Retinal pigment epithelial cell (primary cell): ENCODE results near the gene KRT33B.
A peak's percentile ranks its signal among the peaks of the same experiment; 100 is the strongest.

ENCODE experiments used
- DNase-seq: peaks from one replicate; pipeline ENCODE4 v3.0.0-alpha.2; 2010; ENCODE audit warnings: low read depth
- H3K4me3 ChIP-seq: 2 replicates; pipeline ENCODE4 v1.5.1; 2011; ENCODE audit warnings: mild to moderate bottlenecking, low read length, control low read depth, moderate library complexity
- TF ChIP-seq, protein P1 (sequence below): conservative IDR thresholded peaks from 2 replicates; pipeline ENCODE4 v1.5.1; 2011; ENCODE audit warnings: low read depth, low read length, control low read depth, inconsistent platforms

KRT33B gene

DNA sequence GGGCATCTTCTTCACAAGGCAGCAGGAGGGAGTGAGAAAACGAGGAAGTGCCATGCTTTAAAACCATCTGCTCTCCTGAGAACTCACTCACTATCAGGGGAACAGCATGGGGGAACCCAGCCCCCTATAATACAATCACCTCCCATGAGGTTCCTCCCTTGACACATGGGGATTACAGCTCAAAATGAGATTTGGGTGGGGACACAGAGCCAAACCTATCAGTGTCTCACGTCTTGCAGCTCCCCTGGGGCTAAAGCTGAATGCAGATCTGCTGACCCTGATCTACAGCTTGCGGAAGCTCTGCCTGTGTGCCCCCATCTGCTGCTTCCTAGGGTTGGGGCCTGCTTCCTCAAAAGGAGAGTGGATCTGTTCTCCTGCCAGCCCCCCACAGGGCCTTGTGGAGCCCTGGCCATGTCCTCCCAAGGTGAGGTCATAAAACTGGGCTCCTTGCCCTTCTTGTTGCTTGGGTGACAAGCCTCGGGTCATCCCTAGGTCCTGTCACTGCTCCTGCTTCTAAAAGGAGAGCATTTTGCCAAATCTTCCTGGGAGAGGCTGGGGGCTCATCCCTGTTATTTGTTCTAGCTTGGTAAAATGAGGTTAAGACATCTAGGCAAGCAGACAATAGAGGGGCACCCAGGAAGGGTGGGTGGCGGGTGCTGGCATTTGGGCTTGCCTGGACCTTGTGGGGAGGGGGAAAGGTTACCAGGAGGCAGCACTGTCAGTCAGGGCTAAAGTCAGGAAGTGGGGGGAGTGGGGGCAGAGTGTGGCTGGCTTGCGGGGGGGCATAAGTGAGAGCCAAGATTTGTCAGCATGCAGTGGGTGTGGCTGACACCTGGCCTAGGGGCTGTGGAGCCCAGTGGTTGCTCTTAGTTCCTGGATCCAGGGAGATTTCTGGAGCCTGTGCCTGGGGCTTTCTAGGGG, 35.0 kb downstream of the KRT33B start:
- H3K4me3 ChIP-seq, result no peak overlapping the region
- DNase-seq, result no peak
- TF ChIP-seq, protein P1, sequence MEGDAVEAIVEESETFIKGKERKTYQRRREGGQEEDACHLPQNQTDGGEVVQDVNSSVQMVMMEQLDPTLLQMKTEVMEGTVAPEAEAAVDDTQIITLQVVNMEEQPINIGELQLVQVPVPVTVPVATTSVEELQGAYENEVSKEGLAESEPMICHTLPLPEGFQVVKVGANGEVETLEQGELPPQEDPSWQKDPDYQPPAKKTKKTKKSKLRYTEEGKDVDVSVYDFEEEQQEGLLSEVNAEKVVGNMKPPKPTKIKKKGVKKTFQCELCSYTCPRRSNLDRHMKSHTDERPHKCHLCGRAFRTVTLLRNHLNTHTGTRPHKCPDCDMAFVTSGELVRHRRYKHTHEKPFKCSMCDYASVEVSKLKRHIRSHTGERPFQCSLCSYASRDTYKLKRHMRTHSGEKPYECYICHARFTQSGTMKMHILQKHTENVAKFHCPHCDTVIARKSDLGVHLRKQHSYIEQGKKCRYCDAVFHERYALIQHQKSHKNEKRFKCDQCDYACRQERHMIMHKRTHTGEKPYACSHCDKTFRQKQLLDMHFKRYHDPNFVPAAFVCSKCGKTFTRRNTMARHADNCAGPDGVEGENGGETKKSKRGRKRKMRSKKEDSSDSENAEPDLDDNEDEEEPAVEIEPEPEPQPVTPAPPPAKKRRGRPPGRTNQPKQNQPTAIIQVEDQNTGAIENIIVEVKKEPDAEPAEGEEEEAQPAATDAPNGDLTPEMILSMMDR, result no peak

DNA sequence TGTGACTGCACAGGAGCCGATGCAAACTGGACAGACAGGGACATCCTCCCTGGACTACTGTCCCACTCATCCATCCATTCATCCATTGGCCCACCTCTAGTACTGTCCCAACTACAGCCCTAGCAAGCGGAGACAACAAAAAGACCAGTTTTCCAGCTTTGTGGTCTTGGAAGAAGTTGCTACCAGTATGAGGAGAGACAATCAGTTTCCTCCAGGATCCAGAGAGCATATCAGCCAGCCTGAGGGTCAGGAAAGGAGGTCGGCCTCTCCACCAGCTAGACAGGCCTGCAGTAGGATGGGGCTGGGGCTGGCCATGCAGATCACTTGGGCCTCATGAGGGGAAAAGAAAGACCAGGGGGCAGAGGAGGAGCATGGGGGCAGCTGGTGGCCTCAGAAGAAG, 35.8 kb downstream of the KRT33B start:
- no peak for DNase-seq
- TF ChIP-seq, protein P1, result no peak
- H3K4me3 ChIP-seq, result no peak overlapping the region

DNA sequence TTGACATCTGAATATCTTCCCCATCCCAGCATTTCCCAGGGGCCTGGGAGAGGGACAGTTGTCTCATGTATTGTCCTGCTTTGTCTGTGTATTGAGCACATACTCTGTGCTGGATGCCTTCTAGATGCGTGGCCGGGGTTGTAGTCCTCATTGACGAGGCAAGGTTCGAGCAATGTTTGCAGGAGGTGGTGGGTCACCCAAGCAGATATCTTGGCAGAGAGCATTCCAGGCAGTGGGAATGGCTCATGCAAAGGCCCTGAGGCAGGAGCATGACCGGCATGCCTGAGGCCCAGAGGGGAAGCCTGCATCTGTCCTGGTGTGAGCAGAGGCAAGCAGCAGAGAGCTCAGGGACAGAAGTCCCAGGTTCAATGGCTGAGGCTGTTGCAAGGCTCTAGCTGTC, 36.5 kb downstream of the KRT33B start:
- TF ChIP-seq, protein P1, result no peak
- H3K4me3 ChIP-seq, result no peak overlapping the region
- DNase-seq, result no peak

DNA sequence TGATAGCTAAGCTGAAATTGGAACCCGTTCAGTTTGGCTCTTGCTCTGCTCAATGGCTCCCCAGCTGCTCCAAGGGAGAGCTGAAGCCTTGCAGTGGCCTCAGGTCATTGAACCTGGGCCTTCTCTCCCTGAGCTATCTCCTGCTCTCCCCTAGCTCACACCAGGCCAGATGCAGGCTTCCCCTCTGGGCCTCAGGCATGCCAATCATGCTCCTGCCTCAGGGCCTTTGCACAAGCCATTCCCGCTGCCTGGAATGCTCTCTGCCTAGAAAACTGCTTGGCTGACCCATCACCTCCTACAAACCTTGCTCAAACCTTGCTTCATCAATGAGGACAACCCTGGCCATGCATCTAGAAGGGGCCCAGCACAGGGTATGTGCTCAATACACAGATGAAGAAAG, 37.4 kb downstream of the KRT33B start:
- TF ChIP-seq, protein P1, result no peak
- H3K4me3 ChIP-seq, result no peak overlapping the region

DNA sequence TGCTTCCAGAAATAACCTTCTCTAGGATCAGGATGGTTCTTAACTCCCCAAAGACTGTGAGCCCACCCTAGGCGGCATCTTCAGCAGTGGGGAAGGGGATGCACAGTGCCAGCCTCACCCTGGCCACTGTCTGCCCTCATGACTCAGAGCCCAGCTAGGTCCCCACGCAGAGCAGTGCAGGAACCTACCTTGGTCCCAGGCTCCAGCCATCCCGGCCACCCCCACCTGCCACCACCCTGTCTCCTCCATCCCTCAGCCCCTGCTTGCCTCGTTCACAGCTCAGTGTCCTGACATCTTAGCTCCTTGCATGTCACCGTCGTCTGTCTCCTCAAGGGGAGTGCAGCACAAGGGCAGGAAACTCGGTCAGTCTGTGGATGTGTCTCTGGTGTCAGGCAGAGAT, 38.0 kb downstream of the KRT33B start:
- DNase-seq, result no peak
- no peak overlapping the region for H3K4me3 ChIP-seq
- TF ChIP-seq, protein P1, result no peak

More for the DNA sequence above, 37.4 kb downstream of the KRT33B start:
- DNase-seq, result no peak

DNA sequence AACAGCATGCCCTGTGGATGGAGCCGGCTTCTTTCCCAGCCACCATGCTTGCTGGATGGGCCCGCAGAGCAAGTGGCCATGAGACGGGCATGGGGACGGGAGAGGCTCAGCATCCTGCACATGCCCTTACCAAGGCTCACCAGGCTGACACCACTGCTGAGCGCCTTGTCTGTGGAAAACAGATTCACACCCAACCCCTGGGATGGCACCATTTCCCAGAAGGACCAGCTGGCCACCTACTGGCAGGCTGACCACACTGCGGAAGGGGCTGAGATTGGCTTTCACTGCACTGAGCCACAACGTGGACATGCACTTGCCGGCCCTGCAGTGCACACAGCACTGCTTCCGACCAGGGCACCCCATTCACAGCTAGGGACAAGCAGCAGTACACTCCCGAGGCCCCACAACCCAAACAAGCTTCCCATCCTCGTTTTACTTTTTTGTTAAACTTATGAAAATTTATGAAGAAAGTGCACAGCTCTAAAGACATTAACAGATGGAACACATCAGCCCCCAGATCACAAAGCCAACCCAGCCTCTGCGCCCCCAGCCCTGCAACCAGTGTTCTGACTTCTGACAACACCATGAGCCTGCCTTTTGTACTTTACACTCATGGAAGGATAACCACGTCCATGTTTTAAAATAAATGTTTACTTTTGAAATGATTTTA, 40.2 kb downstream of the KRT33B start:
- TF ChIP-seq, protein P1, result peak; percentile 93
- DNase-seq, result no peak
- no peak overlapping the region for H3K4me3 ChIP-seq

DNA sequence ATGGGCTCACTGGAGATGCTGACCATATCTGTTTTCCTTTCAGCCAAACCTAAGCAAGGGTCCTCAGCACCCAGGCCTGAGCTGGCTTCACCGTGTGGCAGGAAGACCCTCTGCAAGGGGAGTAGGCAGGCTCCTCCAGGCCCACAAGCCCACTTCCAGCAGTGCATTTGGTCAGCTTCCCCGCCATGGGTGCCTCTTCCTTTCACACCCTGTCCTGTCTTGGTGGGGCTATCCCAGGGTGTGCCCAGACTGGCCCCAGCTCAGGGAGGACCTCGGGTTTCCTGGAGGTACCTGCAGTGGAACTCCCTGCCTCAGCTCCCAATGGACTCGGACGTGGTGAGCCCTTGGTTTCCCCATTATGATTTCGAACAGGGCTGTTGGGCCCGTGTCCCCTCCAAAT, 41.4 kb downstream of the KRT33B start:
- no peak overlapping the region for H3K4me3 ChIP-seq
- no peak for DNase-seq
- TF ChIP-seq, protein P1, result no peak
